Tibial nerve (tissue), 4 donors: ENCODE measurements around the gene ASTN2. TPM values are rescaled to one million over a fixed set of nuclear protein-coding genes. Genes with fewer than 3 reads are reported as not detected.

Source experiments
- DNase-seq, 2 donors: peaks; one replicate each; pipeline ENCODE4 v3.0.0-alpha.2; 2019; ENCODE audit warnings: low spot score in 2 of 2
- H3K27ac ChIP-seq, 4 donors: fragments of 200-600 bp; sonication (generic) in 3 of 4; one replicate each; pipeline ENCODE4 v1.5.1; 2017 to 2019; ENCODE audit warnings: mild to moderate bottlenecking in 1 of 4
- H3K27me3 ChIP-seq, 2 donors: fragments of 200-600 bp; sonication (generic) in 1 of 2; one replicate each; pipeline versions ENCODE4 v1.5.1 to v1.6.0; 2017 to 2019
- H3K36me3 ChIP-seq, 3 donors: fragments of 200-600 bp; sonication (generic); one replicate each; pipeline ENCODE4 v1.5.1; 2018 to 2019
- H3K4me1 ChIP-seq, 4 donors: fragments of 200-600 bp; sonication (generic) in 3 of 4; one replicate each; pipeline ENCODE4 v1.5.1; 2017 to 2019
- H3K4me3 ChIP-seq, 4 donors: fragments of 200-600 bp; sonication (generic) in 3 of 4; one replicate each; pipeline ENCODE4 v1.5.1; 2017 to 2019; ENCODE audit warnings: mild to moderate bottlenecking in 1 of 4, moderate library complexity in 1 of 4
- H3K9me3 ChIP-seq, 4 donors: fragments of 200-600 bp; sonication (generic) in 3 of 4; one replicate each; pipeline ENCODE4 v1.5.1; 2017 to 2019
- CTCF ChIP-seq, 5 experiments: fragments of 200-600 bp in 3 of 5; fragments of 450-650 bp in 2 of 5; sonication (generic) in 3 of 5; IDR thresholded peaks; one replicate each; pipeline ENCODE4 v1.5.1; 2016 to 2019; ENCODE audit warnings: antibody characterized with exemption in 5 of 5, mild to moderate bottlenecking in 3 of 5, moderate library complexity in 2 of 5
- EP300 ChIP-seq, 2 donors: sonication (generic); formaldehyde crosslinking; IDR thresholded peaks; one replicate each; pipeline ENCODE4 v1.6.1; 2017; ENCODE audit warnings: antibody characterized with exemption in 2 of 2, mild to moderate bottlenecking in 1 of 2
- POLR2A ChIP-seq, 2 donors: fragments of 450-650 bp; IDR thresholded peaks; one replicate each; pipeline ENCODE4 v1.6.1; 2017; ENCODE audit warnings: antibody characterized with exemption in 2 of 2, mild to moderate bottlenecking in 2 of 2, moderate library complexity in 2 of 2
- WGBS, 2 donors: methylation state at CpG; one replicate each; pipeline ENCODE4 v1.1.5; 2018; 5-methylcytosine and 5-hydroxymethylcytosine counted together
- total RNA-seq, 4 donors: library from RNA; depleted of rRNA; stranded (reverse); fragments of >200 nt; gene quantifications; one replicate each; pipeline ENCODE4 v1.1.0, GENCODE V29; 2016

Gene ASTN2
- 10 to 100 TPM in 3 of 4 donors, 1 to 10 TPM in 1; 9.0 to 14.9 (median 12.3) TPM for total RNA-seq

- no peaks in the 10 kb centered on the region for H3K9me3 ChIP-seq
- H3K36me3 ChIP-seq, result no peaks in the 10 kb centered on the region
- TF ChIP-seq POLR2A (IDR thresholded peaks at IDR 0.05) (no peak), CTCF (IDR thresholded peaks at IDR 0.05) (no peak), EP300 (IDR thresholded peaks at IDR 0.05) (no peak)
- H3K27me3 ChIP-seq, result peaks cover 0 to 55% of the 10 kb centered on the region in 2 donors
- H3K4me1 ChIP-seq, result peaks cover 0 to 42% (median 9%) of the 10 kb centered on the region in 4 donors
- WGBS, 2 donors, result 0 to 1% methylated on average over 10 to 39 of the region's 48 CpGs
- peak within 1 kb of the TSS; percentile 32 to 53 (median 43) for H3K4me3 ChIP-seq
- no peak for DNase-seq
- peak within 1 kb of the TSS in 1 of 4 donors; percentile 64 for H3K27ac ChIP-seq
Observed at GRCh38 chr9:117414906-117415331, at the start of gene ASTN2. ASTN2 (minus strand) TSS chr9:117415057; CDS start chr9:117414938, 119 bp downstream.

- DNase-seq, result no peak
- WGBS, 2 donors, result 24 to 35% methylated on average over 4 of the region's 4 CpGs
- no peak overlapping the region for H3K4me3 ChIP-seq
- H3K27me3 ChIP-seq, result no peaks in the 10 kb centered on the region
- H3K27ac ChIP-seq, result no peak overlapping the region
- TF ChIP-seq CTCF (IDR thresholded peaks at IDR 0.05), result no peak
- no peak for TF ChIP-seq POLR2A (IDR thresholded peaks at IDR 0.05)
- TF ChIP-seq EP300 (IDR thresholded peaks at IDR 0.05), result no peak
- no peaks in the 10 kb centered on the region for H3K4me1 ChIP-seq
- H3K36me3 ChIP-seq, result no peaks in the 10 kb centered on the region
- no peaks in the 10 kb centered on the region for H3K9me3 ChIP-seq
Observed at GRCh38 chr9:117462861-117463260, 48.0 kb upstream of the ASTN2 start.

GRCh38 chr9:117461386-117461785 is 46.5 kb upstream of the ASTN2 start:
- Histone ChIP-seq H3K27ac (no peak overlapping the region), H3K27me3 (no peaks in the 10 kb centered on the region), H3K36me3 (no peaks in the 10 kb centered on the region), H3K4me1 (no peaks in the 10 kb centered on the region), H3K4me3 (no peak overlapping the region), H3K9me3 (no peaks in the 10 kb centered on the region)
- WGBS, 2 donors, result 81 to 84% methylated on average over 3 of the region's 3 CpGs
- DNase-seq, result no peak
- TF ChIP-seq POLR2A (IDR thresholded peaks at IDR 0.05), result no peak
- TF ChIP-seq EP300 (IDR thresholded peaks at IDR 0.05), result no peak
- no peak for TF ChIP-seq CTCF (IDR thresholded peaks at IDR 0.05)

- no peak for DNase-seq
- H3K9me3 ChIP-seq, result no peaks in the 10 kb centered on the region
Observed at GRCh38 chr9:117460743-117461142, 45.9 kb upstream of the ASTN2 start.

GRCh38 chr9:117459913-117460312 is 45.1 kb upstream of the ASTN2 start:
- H3K27ac ChIP-seq, result no peak overlapping the region
- DNase-seq, result no peak
- no peak for TF ChIP-seq CTCF (IDR thresholded peaks at IDR 0.05)
- TF ChIP-seq EP300 (IDR thresholded peaks at IDR 0.05), result no peak
- no peak for TF ChIP-seq POLR2A (IDR thresholded peaks at IDR 0.05)
- H3K4me3 ChIP-seq, result no peak overlapping the region
- no peaks in the 10 kb centered on the region for H3K9me3 ChIP-seq
- H3K36me3 ChIP-seq, result no peaks in the 10 kb centered on the region
- H3K27me3 ChIP-seq, result no peaks in the 10 kb centered on the region
- no peaks in the 10 kb centered on the region for H3K4me1 ChIP-seq

More at GRCh38 chr9:117460743-117461142, 45.9 kb upstream of the ASTN2 start:
- no peaks in the 10 kb centered on the region for H3K4me1 ChIP-seq
- TF ChIP-seq CTCF (IDR thresholded peaks at IDR 0.05) (no peak), POLR2A (IDR thresholded peaks at IDR 0.05) (no peak), EP300 (IDR thresholded peaks at IDR 0.05) (no peak)
- no peaks in the 10 kb centered on the region for H3K36me3 ChIP-seq
- WGBS, 2 donors, result 88 to 96% methylated on average over 3 of the region's 3 CpGs
- no peak overlapping the region for H3K27ac ChIP-seq
- no peak overlapping the region for H3K4me3 ChIP-seq
- H3K27me3 ChIP-seq, result no peaks in the 10 kb centered on the region
